ENCODE measurements around the gene PREX1.
A peak's percentile ranks its signal among the peaks of the same experiment; 100 is the strongest.

Gene PREX1

GRCh38 chr20:48720256-48720985, 107.4 kb downstream of the PREX1 start:
- peak in 1 of 42 donors; percentile 6 for DNase-seq

DNA sequence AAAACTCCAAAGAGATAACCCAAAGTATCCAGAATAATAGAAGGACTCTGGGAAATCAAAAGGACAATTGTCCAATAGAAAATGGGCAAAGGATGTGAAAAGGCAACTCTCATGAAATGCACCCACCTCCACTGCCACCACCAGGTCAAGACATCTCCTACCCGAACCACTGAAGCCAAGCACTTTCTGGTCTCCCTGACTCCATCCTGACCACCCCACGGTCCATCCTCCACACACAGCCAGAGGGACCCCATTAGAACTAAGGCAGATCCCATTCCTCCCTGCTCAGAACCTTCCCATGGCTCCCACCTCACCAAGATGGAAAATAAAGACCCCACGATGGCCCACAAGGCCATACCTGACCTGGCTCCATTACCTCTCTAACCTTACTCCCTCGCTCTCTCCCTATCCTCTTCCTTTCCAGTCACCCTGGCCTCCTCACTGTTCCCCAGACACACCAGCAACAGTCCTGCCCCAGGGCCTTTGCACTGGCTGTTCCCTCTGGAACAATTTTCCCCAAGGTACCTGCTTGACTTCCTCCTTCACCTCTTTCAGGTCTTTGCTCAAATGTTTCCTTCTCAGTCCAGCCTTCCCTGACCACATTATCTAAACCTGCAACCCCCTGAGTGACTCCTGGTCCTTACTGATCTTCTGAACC, 108.1 kb downstream of the PREX1 start:
- intact Hi-C loops (cut with DNase I), result no loop called here
- no peak for DNase-seq

More at GRCh38 chr20:48720256-48720985, 107.4 kb downstream of the PREX1 start:
- intact Hi-C loops (cut with DNase I), result no loop called here

GRCh38 chr20:48718786-48719578, 108.8 kb downstream of the PREX1 start:
- peak in 1 of 42 donors; percentile 4 for DNase-seq
- intact Hi-C loops (cut with DNase I), result no loop called here

DNA sequence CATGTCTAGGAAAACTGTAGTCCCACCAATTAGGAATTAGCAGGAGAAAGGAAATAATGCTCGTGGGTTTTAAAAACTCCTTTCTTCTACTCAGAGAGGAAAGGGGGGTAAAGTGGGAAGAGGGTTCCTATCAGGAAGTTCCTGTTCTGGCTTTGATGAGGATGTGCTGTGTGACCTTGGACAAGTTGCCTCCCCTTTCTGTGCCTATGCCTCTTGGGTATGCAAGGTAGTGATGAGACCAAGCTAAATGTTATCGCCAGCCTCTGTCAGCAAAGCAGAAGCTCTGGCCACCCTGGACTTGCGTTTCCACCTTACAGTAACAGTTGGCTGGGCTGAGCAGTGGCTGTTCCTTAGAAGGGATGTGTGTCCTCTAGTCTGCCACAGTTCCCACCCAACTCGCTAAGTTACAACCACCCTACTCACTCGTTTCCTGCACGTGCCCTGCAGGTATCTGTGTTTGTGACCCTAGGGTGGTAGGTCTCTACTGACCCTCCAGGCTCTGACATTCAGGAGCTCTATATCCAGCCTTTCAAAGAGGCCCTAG, 110.0 kb downstream of the PREX1 start:
- DNase-seq, result no peak
- intact Hi-C loops (cut with DNase I), result no loop called here

GRCh38 chr20:48717095-48717672, 110.6 kb downstream of the PREX1 start:
- peak in 9 of 42 donors; percentile 30 to 69 (median 56) for DNase-seq
- intact Hi-C loops (cut with DNase I), result no loop called here

DNA sequence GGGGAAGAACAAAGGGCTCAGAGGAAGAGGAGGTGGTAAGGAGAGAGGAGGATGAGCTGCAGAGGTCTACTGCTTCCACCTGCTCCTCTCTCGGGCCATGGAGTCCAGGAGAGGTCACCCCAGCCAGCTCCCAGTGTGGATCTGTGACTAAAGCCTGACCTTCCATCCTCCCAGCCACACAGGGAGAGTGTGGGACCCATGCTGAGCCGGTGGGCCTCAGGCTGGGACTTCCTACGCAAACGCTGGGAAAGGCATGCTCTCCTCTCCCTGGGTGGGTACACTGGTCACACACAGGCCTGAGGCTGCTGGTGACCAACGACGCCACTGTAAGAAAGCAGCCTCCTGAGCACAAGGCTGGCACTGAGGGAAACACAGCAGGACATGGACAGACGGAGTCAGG, 111.3 kb downstream of the PREX1 start:
- intact Hi-C loops (cut with DNase I), result no loop called here

GRCh38 chr20:48716086-48716485, 111.7 kb downstream of the PREX1 start:
- DNase-seq, result peak in 1 of 42 donors; percentile 5
- intact Hi-C loops (cut with DNase I), result no loop called here

More for the DNA sequence above, 111.3 kb downstream of the PREX1 start:
- DNase-seq, result peak in 4 of 42 donors; percentile 9 to 40 (median 28)

- DNase-seq, result no peak
- intact Hi-C loops (cut with DNase I), result no loop called here
These were observed 113.0 kb downstream of the PREX1 start for GRCh38 chr20:48714764-48715163.

GRCh38 chr20:48711696-48712464, 115.9 kb downstream of the PREX1 start:
- peak in 2 of 42 donors; percentile 3 to 29 for DNase-seq
- intact Hi-C loops (cut with DNase I), result no loop called here

GRCh38 chr20:48711044-48711428, 116.8 kb downstream of the PREX1 start:
- intact Hi-C loops (cut with DNase I), result no loop called here
- DNase-seq, result peak in 3 of 42 donors; percentile 3 to 23 (median 4)

DNA sequence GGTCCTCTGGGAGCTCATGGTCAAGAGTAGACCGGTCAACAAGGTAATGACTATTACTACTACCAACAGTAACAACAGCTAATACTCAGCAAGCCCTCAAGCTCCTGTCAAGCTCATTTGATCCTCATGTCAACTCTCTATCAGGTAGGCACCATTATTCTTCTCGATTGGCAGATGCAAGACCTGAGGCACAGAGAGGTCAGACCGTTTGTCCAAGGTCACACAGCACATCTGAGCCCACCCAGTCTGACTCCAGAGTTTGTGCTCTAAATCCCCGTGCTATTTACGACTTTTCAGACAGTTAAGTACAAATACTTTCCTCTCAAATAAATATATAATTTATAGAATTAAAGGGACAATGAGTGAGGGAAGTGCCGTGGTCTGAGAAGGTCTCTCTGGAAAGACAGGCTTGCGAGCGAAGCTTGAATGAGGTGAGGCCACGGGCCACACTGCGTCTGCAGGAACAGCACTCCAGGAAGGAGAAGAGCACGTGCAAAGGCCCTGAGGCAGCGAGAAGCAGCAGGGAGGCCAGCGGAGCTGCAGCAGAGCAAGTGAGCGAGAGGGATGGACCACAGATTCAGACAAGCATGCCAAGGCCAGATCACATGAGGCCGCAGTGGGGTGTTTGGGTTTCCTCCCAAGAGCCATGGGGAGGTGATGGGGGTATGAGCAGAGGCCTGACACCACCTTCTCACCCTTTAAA, 117.3 kb downstream of the PREX1 start:
- intact Hi-C loops (cut with DNase I), result no loop called here
- DNase-seq, result peak in 1 of 42 donors; percentile 19

DNA sequence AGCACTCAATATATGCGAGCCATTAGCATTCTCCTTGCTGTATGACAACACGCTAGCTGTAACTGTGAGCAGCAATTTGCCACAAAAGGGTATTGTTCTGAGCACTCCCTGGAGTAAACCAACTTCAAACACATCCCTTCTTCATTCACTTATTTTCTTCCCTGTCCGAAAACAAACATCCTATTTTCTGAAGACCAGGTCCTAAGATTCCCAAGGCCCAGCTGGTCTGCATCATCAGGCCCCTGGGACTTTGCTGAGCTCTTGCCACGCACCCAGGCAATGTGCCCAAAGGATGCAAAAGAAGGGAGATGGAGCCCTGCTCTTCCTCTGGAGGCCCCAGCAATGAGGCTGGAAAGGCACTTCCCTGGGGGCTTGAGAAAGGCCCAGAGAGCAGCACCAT, 118.1 kb downstream of the PREX1 start:
- intact Hi-C loops (cut with DNase I), result no loop called here
- DNase-seq, result peak in 17 of 42 donors; percentile 13 to 77 (median 50)

- DNase-seq, result peak in 3 of 42 donors; percentile 8 to 27 (median 23)
- intact Hi-C loops (cut with DNase I), result no loop called here
These were observed 118.6 kb downstream of the PREX1 start for GRCh38 chr20:48709058-48709691.

DNA sequence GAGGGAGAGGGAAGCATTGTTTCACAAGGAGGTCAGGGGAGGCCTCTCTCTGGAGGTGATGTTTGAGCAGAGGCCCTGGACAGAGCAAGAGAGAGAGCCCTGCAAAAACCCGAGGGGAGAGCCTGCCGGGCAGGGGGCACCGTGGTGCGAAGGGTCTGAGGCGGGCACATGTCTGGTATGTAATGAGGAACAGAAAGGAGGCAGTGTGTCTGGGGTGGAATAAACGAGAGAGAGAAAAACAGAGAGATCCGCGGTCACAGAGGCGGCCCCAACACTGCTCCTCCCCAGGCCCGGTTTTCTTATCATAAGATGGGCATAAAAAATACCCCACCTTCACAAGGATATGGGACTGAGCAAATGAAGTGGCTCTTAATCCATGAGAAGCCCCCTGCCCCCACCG, 119.2 kb downstream of the PREX1 start:
- intact Hi-C loops (cut with DNase I), result no loop called here

DNA sequence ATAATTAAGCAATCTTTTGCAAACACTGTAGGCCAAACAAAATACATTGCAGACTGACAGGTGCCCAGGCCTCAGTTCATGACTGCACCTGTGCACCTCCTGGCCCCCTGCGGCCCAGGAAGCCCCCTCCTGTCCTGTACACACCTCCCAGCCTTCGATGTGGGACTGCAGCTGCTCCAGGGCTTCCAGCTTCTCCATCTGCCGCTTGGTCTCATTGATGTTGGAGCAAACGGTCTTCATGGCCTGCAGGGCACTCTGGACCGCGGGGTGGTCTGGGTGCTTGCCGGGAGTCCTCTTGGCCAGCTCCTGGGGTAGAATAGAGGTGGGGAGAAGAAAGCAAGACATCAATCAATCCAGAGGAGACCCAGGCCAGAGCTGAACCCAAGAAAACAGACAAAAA, 119.7 kb downstream of the PREX1 start:
- intact Hi-C loops (cut with DNase I), result no loop called here
- DNase-seq, result peak in 3 of 42 donors; percentile 7 to 27 (median 24)

More for the DNA sequence above, 119.2 kb downstream of the PREX1 start:
- peak in 2 of 42 donors; percentile 4 to 12 for DNase-seq

DNA sequence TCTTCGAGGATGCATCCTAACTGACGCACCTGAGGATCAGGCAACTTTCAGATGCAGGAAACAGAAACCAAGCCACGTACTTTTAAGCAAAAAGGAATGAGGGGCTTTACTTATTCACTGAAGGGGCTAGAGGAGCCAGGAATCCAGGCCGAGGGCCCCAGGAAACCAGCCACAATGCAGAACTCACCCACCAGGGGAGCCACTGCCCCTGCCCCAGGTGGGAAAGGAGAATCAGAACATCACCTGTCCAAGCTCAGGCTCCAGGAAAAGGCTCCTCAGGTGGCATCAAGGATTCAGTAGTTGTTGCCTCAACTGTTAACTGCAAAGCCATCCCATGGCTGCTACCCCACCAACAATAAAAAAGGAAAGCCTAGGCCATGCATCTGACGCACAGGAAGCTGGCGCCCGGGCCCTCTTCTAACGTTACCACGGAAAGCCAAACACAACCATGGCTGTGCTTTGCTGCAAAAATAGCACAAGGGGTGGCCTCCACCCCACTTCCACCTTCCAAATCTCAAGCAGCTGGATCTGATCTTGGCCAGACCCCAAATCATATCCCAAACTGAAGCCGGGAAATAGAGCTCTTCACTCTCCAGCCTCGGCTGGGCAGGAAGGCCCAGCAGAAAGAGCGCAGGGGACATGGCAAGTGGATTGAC, 121.0 kb downstream of the PREX1 start:
- intact Hi-C loops (cut with DNase I), result no loop called here
- peak in 3 of 42 donors; percentile 6 to 27 (median 7) for DNase-seq
